ENCODE data around the gene TSHZ1. TPM values are rescaled to one million over a fixed set of nuclear protein-coding genes. Genes with fewer than 3 reads are reported as not detected.

The TSHZ1 gene
- total and polyA plus RNA-seq, 4 donors: 6.2 to 19.9 (median 11.2) TPM

DNA sequence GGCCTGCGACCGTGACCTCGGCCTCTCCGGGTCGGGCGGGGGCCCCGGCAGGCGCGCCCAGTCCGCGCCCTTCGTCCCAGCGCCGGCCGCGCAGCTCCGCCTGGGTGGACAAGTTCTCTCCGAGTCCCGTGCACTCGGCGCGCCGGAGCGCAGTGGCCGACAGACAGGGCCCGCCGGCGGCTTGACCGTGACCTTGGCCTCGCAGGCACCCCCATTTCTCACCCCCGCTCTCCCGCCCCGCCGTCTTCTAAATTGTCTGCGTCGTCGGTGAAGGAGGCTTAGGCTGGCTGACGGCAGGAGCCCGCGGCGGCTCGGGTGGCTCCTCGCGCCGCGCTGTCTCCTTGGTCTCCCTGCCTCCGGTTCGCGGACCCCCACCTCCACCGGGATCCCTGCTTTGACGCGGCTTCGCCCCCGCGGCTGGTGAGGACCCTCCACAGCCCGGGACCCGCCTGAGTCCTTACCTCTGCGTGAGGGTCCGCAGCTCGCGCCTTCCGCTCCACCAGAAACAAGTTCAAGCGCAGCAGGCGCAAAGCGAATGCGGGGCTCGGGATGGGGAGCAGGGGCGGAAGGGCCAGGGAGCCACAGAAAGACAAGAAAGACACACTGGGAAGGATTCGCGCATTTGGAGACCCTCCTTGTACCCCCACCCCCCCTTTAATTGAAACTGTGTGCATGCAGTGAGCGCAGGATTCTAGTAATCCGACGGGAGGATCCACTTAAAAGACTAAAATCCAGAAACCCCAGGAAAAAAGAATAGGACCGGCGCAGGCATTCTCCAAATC is 5.7 kb upstream of the TSHZ1 start:
- Histone ChIP-seq H3K9ac (ENCODE audit: insufficient read depth in 1 of 2, low read length in 2 of 2) (peak overlapping the region; percentile 56 to 91), H3K36me3 (ENCODE audit: control insufficient read depth in 4 of 4, insufficient read depth in 4 of 4, low read length in 4 of 4) (peaks cover 5 to 22% (median 13%) of the 10 kb centered on the region in 4 donors), H3K27ac (ENCODE audit: low read depth in 1 of 2, low read length in 1 of 2) (peak overlapping the region; percentile 18 to 38), H3K9me3 (ENCODE audit: control insufficient read depth in 4 of 4, insufficient read depth in 3 of 4, low read length in 3 of 4) (no peaks in the 10 kb centered on the region), H3K27me3 (ENCODE audit: control insufficient read depth in 3 of 3, insufficient read depth in 3 of 3, low read length in 2 of 3) (peaks cover 0 to 3% (median 0%) of the 10 kb centered on the region in 3 donors), H3K4me1 (ENCODE audit: control insufficient read depth in 5 of 5, insufficient read depth in 5 of 5, low read length in 5 of 5) (peaks cover 7 to 56% (median 22%) of the 10 kb centered on the region in 5 donors), H3K4me3 (peak overlapping the region; percentile 28)
- ATAC-seq (ENCODE audit: insufficient read depth, low FRiP score) (no peak), DNase-seq (peak; percentile 46 to 52 (median 46))
- WGBS, 2 donors: 15 to 27% methylated on average over 51 to 75 of the region's 75 CpGs
- TF ChIP-seq, protein P1, sequence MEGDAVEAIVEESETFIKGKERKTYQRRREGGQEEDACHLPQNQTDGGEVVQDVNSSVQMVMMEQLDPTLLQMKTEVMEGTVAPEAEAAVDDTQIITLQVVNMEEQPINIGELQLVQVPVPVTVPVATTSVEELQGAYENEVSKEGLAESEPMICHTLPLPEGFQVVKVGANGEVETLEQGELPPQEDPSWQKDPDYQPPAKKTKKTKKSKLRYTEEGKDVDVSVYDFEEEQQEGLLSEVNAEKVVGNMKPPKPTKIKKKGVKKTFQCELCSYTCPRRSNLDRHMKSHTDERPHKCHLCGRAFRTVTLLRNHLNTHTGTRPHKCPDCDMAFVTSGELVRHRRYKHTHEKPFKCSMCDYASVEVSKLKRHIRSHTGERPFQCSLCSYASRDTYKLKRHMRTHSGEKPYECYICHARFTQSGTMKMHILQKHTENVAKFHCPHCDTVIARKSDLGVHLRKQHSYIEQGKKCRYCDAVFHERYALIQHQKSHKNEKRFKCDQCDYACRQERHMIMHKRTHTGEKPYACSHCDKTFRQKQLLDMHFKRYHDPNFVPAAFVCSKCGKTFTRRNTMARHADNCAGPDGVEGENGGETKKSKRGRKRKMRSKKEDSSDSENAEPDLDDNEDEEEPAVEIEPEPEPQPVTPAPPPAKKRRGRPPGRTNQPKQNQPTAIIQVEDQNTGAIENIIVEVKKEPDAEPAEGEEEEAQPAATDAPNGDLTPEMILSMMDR (IDR thresholded peaks at IDR 0.05; ENCODE audit: control extremely low read depth, extremely low read depth): no peak

DNA sequence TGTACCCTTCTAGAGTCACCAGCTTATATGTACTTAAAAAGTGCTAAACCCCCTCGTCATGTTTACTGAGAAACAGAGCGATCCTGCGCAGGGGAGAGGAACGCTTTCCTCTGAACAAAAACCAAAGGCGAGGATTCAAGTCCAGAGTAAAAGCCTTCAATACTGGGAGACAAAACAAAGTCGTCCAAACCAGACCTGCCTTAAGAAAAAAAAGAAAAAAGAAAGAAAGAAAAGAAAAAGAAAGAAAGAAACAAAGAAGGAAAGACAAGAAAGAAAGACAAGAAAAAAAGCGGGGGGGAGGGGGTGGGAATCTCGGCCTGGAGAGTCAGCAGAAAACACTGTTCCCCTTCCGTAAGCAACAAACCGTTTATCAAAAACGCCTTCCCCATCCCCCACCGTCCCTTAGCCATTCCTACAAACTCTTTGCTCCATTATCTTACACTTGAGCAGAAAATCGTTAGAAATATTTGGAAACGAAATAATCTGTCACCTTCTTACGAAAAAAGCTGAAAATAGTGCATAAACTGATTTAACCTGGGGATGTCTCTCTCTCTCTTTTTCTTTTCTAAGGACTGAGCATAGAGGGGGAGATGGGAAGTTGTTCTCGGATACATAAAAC is 5.0 kb upstream of the TSHZ1 start:
- Histone ChIP-seq H3K4me1 (ENCODE audit: control insufficient read depth in 5 of 5, insufficient read depth in 5 of 5, low read length in 5 of 5) (peaks cover 11 to 61% (median 18%) of the 10 kb centered on the region in 5 donors), H3K27ac (ENCODE audit: low read depth in 1 of 2, low read length in 1 of 2) (no peak overlapping the region), H3K4me3 (no peak overlapping the region), H3K9ac (ENCODE audit: insufficient read depth in 1 of 2, low read length in 2 of 2) (peak overlapping the region; percentile 56 to 91), H3K9me3 (ENCODE audit: control insufficient read depth in 4 of 4, insufficient read depth in 3 of 4, low read length in 3 of 4) (no peaks in the 10 kb centered on the region), H3K36me3 (ENCODE audit: control insufficient read depth in 4 of 4, insufficient read depth in 4 of 4, low read length in 4 of 4) (peaks cover 0 to 17% (median 7%) of the 10 kb centered on the region in 4 donors), H3K27me3 (ENCODE audit: control insufficient read depth in 3 of 3, insufficient read depth in 3 of 3, low read length in 2 of 3) (peaks cover 0 to 3% (median 0%) of the 10 kb centered on the region in 3 donors)
- ATAC-seq (ENCODE audit: insufficient read depth, low FRiP score): no peak
- peak; percentile 81 to 95 (median 91) for DNase-seq
- TF ChIP-seq, protein P1 (IDR thresholded peaks at IDR 0.05; ENCODE audit: control extremely low read depth, extremely low read depth): no peak
- WGBS, 2 donors: 47 to 67% methylated on average over 16 of the region's 16 CpGs

GRCh38 chr18:75206452-75207309 is 3.9 kb upstream of the TSHZ1 start:
- WGBS, 2 donors: 68 to 81% methylated on average over 14 of the region's 14 CpGs

More at GRCh38 chr18:75206452-75207309, 3.9 kb upstream of the TSHZ1 start:
- TF ChIP-seq, protein P1 (IDR thresholded peaks at IDR 0.05; ENCODE audit: control extremely low read depth, extremely low read depth): no peak
- no peaks in the 10 kb centered on the region for H3K9me3 ChIP-seq (ENCODE audit: control insufficient read depth in 4 of 4, insufficient read depth in 3 of 4, low read length in 3 of 4)
- ATAC-seq (ENCODE audit: insufficient read depth, low FRiP score) (no peak), DNase-seq (peak in 1 of 3 donors; percentile 53)
- H3K27me3 ChIP-seq (ENCODE audit: control insufficient read depth in 3 of 3, insufficient read depth in 3 of 3, low read length in 2 of 3): peaks cover 0 to 3% (median 0%) of the 10 kb centered on the region in 3 donors
- peaks cover 0 to 9% (median 3%) of the 10 kb centered on the region in 4 donors for H3K36me3 ChIP-seq (ENCODE audit: control insufficient read depth in 4 of 4, insufficient read depth in 4 of 4, low read length in 4 of 4)
- peak overlapping the region; percentile 6 for H3K4me3 ChIP-seq
- peak overlapping the region in 1 of 2 donors; percentile 91 for H3K9ac ChIP-seq (ENCODE audit: insufficient read depth in 1 of 2, low read length in 2 of 2)
- peak overlapping the region; percentile 71 to 99 for H3K27ac ChIP-seq (ENCODE audit: low read depth in 1 of 2, low read length in 1 of 2)
- peaks cover 11 to 50% (median 18%) of the 10 kb centered on the region in 5 donors for H3K4me1 ChIP-seq (ENCODE audit: control insufficient read depth in 5 of 5, insufficient read depth in 5 of 5, low read length in 5 of 5)
